HS-5 (cell line): ENCODE results near the gene SERINC5.

Experiments used
- DNase-seq: peaks from one replicate; pipeline ENCODE4 v3.0.0-alpha.2; 2012; ENCODE audit warnings: low read depth

The SERINC5 gene

DNA sequence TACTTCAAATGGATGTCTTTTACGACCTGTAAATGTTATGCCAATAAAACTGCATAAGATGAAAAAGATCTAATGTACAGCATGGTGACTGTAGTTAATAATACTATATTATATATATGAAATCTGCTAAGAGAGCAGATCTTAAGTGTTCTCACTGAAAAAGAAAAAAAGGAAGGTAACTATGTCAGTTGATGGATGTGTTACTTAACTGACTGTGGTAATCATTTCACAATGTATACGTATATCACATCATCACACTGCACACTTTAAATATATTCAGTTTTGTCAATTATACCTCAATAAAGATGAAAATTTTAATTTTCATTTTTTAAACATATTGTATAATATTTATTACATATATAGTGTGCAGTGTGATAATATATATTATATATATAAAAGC lies 188.8 kb downstream of the SERINC5 start:
- no peak for DNase-seq

DNA sequence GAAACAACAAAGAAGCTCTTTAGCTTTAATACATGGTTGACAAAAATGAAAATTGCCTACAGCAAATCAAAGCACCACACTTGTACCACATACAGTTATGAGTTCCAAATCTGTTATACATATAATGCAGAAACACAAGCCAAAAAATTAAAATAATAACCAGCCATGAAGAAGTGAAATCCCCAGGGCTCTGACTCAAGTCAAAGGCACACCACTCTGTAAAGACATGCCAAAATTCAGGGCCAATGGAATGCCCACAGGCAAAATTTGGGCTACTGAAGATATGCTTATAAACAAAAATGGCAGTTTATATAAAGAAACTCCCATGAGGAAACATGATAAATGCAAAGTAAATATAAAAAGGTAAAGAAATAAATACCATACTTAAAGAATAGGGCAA lies 191.7 kb downstream of the SERINC5 start:
- no peak for DNase-seq
